Measurements from ENCODE around the gene HOXC13.

HOXC13 gene

DNA sequence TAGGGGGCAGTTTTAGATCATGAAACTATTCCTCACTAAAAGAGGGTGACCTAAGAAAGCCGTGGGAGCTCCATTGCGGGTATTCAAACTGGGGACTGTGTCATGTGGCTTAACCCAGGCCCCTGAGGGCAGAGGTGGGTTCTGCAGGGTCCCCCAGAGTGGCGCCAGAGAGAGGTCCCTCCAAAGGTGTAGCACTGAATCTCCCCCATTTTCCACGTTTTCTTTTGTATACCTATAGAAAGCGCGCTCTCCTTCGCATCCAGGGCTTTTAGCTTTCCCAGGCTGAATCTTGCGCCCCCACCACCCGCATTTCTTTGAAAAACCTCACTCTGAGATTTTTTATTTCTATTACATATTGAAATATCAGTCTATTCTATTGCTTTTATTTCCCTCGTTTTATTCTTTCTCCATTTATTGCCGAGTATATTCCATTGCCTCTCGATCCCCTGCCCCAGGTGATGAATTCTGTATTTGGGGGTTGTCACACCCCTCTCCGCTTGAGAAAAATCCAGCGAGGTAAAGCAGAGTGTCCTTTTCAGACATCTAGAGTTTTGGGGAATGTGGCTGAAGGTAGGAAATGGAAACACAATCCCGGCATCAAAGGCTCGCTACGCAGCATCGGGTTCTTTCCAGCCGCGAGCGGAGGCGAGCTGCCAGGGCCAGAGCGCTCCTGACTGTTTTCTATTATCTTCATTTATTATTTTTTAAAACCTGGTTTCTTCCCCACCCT is 870 bp upstream of the HOXC13 start:
- in situ Hi-C loops (cut with MboI; ENCODE audit: low pct_unique_long_range_greater_than_20kb, low sequenced_read_pairs, unreplicated experiment): loop anchor here (25.0 kb wide), 1 partner anchor 100 kb away; the partner anchor contains the start of genes HOXC5 and HOXC6
- TF ChIP-seq, protein P1, sequence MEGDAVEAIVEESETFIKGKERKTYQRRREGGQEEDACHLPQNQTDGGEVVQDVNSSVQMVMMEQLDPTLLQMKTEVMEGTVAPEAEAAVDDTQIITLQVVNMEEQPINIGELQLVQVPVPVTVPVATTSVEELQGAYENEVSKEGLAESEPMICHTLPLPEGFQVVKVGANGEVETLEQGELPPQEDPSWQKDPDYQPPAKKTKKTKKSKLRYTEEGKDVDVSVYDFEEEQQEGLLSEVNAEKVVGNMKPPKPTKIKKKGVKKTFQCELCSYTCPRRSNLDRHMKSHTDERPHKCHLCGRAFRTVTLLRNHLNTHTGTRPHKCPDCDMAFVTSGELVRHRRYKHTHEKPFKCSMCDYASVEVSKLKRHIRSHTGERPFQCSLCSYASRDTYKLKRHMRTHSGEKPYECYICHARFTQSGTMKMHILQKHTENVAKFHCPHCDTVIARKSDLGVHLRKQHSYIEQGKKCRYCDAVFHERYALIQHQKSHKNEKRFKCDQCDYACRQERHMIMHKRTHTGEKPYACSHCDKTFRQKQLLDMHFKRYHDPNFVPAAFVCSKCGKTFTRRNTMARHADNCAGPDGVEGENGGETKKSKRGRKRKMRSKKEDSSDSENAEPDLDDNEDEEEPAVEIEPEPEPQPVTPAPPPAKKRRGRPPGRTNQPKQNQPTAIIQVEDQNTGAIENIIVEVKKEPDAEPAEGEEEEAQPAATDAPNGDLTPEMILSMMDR (IDR thresholded peaks at IDR 0.05; ENCODE audit: extremely low read depth, insufficient read depth, missing control alignments): no peak
- DNase-seq (ENCODE audit: low spot score): no peak

DNA sequence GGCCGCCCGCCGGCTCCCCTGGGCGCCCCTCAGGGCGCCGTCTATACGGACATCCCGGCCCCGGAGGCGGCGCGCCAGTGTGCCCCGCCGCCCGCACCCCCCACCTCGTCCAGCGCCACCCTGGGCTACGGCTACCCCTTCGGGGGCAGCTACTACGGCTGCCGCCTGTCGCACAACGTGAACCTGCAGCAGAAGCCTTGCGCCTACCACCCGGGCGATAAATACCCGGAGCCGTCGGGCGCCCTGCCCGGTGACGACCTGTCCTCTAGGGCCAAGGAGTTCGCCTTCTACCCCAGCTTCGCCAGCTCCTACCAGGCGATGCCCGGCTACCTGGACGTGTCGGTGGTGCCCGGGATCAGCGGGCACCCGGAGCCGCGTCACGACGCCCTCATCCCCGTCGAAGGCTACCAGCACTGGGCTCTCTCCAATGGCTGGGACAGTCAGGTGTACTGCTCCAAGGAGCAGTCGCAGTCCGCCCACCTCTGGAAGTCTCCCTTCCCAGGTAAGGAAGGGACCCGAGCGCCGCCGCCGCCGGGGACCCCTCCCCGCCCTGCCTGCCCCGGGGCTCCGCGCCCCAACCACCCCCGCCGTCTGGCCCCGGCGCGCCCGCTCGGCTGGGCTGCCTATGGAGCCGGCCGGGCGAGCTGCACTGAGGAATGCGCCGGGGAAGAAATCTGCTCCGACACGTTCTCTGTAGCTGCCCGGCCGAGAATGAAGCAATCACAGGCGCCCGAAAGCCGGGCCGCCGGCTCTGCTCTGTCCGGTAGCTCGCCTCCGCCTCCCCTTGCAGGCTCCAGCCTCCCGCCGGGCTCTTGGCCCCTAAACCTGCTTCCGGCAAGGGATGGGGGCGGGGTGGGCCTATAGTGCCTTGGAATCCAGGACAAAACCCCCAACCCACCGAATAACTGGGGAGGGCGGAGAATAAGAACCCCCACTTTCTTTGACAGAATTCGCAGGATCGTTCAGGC is 794 bp downstream of the HOXC13 start:
- in situ Hi-C loops (cut with MboI; ENCODE audit: low pct_unique_long_range_greater_than_20kb, low sequenced_read_pairs, unreplicated experiment): loop anchor here (25.0 kb wide), 1 partner anchor 98 kb away; the partner anchor contains the start of genes HOXC5 and HOXC6
- TF ChIP-seq, protein P1 (IDR thresholded peaks at IDR 0.05; ENCODE audit: extremely low read depth, insufficient read depth, missing control alignments): no peak
- DNase-seq (ENCODE audit: low spot score): no peak

DNA sequence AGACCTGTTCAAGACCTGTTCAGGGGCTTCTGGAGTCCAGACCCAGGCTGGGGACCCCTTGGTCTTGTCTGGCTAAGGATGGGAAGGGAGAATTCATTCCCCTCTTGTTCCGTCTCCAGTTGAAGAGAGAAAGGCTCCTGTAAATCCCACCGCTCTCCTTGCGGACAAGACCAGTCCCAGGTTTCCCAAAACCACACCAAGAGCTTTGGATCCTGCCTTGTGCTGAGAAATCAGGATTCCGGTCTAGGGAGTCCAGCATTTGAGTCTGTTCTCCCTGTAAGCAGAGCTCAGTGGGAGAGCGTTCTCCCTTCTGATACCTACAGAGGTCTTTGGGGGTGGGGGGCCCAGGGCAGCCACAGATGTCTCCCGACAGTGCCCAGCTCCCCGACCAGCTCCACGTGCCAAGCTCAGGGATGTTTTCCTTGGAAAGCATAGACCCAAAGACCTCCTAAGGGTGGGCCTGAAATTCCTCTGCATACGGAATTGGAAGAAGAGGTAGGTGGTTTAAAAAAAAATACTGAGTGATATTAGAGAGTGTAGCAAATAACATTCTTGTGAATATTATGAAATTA is 1.9 kb downstream of the HOXC13 start:
- TF ChIP-seq, protein P1 (IDR thresholded peaks at IDR 0.05; ENCODE audit: extremely low read depth, insufficient read depth, missing control alignments): no peak
- in situ Hi-C loops (cut with MboI; ENCODE audit: low pct_unique_long_range_greater_than_20kb, low sequenced_read_pairs, unreplicated experiment): loop anchor here (25.0 kb wide), 1 partner anchor 97 kb away; the partner anchor contains the start of genes HOXC5 and HOXC6
- no peak for DNase-seq (ENCODE audit: low spot score)

DNA sequence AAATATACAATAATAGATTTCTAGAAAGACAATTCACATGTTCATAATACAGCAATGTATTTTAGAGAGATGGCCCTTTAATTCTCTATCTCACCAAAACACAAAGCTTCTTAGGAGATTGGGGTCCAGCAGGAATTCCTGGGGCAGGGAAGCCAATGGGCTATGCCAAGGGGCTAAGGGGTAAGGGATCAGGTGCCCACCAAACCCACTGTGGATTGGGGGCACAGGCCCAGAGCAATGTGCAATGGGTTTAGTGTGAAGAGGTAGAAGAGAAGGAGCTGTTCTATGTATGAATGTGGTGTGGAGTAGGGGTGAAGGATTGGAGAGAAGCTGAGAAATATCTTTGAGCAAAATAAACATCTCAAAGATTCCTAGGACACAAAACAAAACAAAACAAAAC is 2.6 kb downstream of the HOXC13 start:
- DNase-seq (ENCODE audit: low spot score): no peak
- TF ChIP-seq, protein P1 (IDR thresholded peaks at IDR 0.05; ENCODE audit: extremely low read depth, insufficient read depth, missing control alignments): no peak
- in situ Hi-C loops (cut with MboI; ENCODE audit: low pct_unique_long_range_greater_than_20kb, low sequenced_read_pairs, unreplicated experiment): loop anchor here (25.0 kb wide), 1 partner anchor 96 kb away; the partner anchor contains the start of genes HOXC5 and HOXC6

DNA sequence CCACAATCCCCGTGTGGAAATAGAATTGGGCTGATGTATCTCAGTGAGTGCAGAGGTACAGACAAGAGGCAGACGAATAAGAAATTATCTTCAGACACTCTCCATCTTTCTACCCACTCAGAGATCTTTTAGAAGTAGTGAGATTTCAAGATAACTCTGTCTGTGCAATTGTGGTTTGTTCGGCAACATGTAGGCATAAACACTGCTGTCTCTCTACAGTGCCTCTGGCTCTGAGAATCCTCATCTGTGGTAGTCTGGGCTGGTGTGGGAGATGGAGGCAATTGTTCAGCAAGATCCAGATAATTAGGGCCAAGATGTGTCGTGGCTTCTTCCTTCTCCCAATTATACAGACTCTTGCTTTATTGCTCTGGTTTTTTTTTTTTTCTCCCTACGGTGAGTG is 3.1 kb downstream of the HOXC13 start:
- no peak for DNase-seq (ENCODE audit: low spot score)
- in situ Hi-C loops (cut with MboI; ENCODE audit: low pct_unique_long_range_greater_than_20kb, low sequenced_read_pairs, unreplicated experiment): loop anchor here (25.0 kb wide), 1 partner anchor 96 kb away; the partner anchor contains the start of genes HOXC5 and HOXC6
- TF ChIP-seq, protein P1 (IDR thresholded peaks at IDR 0.05; ENCODE audit: extremely low read depth, insufficient read depth, missing control alignments): no peak

DNA sequence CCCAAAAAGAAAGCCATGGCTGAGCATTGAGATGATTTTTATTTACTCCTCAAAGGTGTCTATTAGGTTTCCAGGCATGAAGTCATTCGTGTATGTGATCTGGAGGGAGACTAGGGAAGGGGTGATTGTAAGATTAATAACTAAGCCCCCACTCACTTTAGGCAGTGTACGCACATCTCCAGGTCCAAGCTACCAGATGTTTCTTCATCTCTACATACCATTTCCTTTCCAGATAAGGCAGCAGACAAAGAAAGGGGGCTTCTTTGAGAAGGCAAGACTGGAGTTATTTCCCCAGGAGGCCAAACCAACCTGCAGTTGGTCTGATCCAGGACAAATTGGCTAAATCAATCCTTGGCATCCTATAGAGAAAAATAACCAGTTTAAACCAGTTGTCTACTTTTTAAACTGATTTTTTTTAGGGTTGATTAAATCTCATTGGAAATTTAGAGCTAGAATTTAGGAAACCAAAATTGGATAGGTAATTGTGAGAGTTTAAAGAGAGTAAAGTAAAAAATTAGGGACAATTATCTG is 3.9 kb downstream of the HOXC13 start:
- in situ Hi-C loops (cut with MboI; ENCODE audit: low pct_unique_long_range_greater_than_20kb, low sequenced_read_pairs, unreplicated experiment): loop anchor here (25.0 kb wide), 1 partner anchor 95 kb away; the partner anchor contains the start of genes HOXC5 and HOXC6
- TF ChIP-seq, protein P1 (IDR thresholded peaks at IDR 0.05; ENCODE audit: extremely low read depth, insufficient read depth, missing control alignments): no peak

More for the DNA sequence above, 3.9 kb downstream of the HOXC13 start:
- DNase-seq (ENCODE audit: low spot score): no peak

Measured in GM13977 (cell line).